AG04450 (cell line): ENCODE measurements around the gene GSG1L. TPM values are rescaled to one million over a fixed set of nuclear protein-coding genes. Genes with fewer than 3 reads are reported as not detected.

Experiments
- CTCF ChIA-PET: fragments of 300-600, 350-600 bp; formaldehyde crosslinking; extraction: SDS; loops from one replicate; lab custom pipeline; 2022; ENCODE audit warnings: antibody characterized with exemption, inconsistent platforms; lab: Charles Lee
- POLR2A ChIA-PET: fragments of 350-600 bp; formaldehyde crosslinking; extraction: SDS; loops from one replicate; lab custom pipeline; 2021; ENCODE audit warnings: antibody characterized with exemption, inconsistent platforms; lab: Yijun Ruan, JAX
- DNase-seq: peaks from one replicate; pipeline ENCODE4 v3.0.0-alpha.2; 2011; ENCODE audit warnings: low read depth, low spot score
- H3K27ac ChIP-seq: one replicate; pipeline ENCODE4 v1.5.1; 2012; ENCODE audit warnings: low read depth, low read length, control low read depth
- H3K27me3 ChIP-seq: one replicate; pipeline ENCODE4 v1.6.0; 2012; ENCODE audit warnings: low read length; ENCODE audit not compliant: control insufficient read depth, insufficient read depth
- H3K4me3 ChIP-seq: 2 replicates; pipeline ENCODE4 v1.5.1; 2011; ENCODE audit warnings: mild to moderate bottlenecking, low read depth, low read length, control low read depth
- H3K9me3 ChIP-seq: 2 replicates; pipeline ENCODE4 v1.5.1; 2012; ENCODE audit warnings: low read length; ENCODE audit not compliant: control insufficient read depth, insufficient read depth
- CTCF ChIP-seq: IDR thresholded peaks from 2 replicates; pipeline ENCODE4 v1.5.1; 2011; ENCODE audit warnings: low read depth, low read length, control low read depth, inconsistent platforms
- polyA plus RNA-seq: library from polyadenylated mRNA; depleted of rRNA; stranded (reverse); fragments of >200 nt; gene quantifications from 2 replicates; pipeline ENCODE4 v1.2.3, GENCODE V29; 2011

GSG1L gene
- polyA plus RNA-seq, 1 experiment: not detected

DNA sequence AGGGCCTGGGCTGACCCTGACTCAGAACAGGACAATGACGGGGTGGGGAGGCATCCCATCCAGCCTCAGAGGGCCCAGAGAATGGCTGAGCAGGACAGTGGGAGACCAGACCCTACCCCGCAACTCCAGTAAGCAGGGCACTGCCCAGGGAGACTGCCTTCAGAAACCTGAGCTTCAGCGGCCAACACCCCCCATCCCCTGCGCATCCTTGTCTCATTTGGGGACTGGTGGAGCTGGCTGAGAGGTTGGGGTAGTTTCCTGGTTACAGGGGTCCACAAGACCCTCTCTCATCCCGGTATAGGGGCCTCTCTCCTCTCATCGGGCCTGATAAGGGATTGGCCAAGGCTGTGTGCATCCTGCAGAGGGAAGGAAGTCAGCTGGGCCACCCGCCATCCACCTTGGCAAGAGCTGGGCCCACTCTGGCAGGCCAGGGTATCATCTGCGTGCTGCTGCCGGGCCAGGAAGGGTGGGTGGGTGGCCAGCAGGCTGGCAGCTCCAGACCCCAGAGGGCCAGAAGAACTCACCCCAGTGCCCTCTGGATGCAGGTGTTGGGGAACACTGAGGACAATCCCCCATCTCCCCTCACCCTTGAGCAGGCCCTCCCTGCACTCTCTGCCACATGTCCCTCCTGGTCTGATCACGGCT, 284.5 kb downstream of the GSG1L start:
- H3K4me3 ChIP-seq: no peak overlapping the region
- ChIA-PET POLR2A (no interaction called here), CTCF (interaction anchor here (0.6 to 2.3 kb wide), 18 partner anchors 7 to 439 kb away, joined by 3 to 69 read pairs (median 4); no protein-coding TSS in a partner anchor)
- DNase-seq: no peak
- H3K27ac ChIP-seq: no peak overlapping the region
- TF ChIP-seq CTCF: no peak
- H3K9me3 ChIP-seq: no peaks in the 10 kb centered on the region
- H3K27me3 ChIP-seq: no peaks in the 10 kb centered on the region

DNA sequence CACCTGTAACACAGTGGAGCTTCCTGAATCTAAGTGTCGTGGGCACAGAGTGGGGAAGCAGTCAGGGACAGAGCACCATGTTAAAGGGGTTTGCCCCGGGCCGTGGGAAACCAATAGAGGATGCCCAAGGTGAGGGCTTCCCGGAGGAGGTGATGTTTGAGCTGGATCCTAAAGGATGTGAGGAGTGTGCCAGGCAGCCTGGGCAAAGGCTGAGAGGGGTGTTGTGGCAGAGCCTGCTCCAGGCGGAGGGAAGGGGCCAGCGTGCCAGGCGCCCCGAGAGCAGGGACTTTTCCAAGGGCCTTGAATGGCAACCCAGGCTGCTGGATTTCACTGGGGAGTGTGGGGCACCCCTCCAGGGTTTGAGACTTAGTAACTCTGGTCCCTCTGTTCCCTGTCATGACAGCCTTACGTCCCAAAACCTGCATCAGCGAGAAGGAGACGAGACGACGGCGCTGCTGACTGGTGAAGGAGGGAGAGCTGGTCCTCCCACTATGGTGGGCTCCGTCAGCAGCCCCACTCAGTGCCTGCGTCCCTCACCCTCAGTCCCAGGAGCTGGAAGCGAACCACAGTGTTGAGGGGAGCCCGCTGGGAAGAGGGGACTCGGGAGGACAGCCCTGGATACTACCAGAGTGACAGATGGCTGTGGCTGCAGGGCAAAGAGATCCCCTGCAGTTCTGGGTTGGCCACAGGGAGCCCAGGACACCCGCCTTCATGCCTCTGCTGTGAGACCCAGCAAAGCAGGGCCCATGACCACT, 285.2 kb downstream of the GSG1L start:
- CTCF ChIA-PET: interaction anchor here (2.3 kb wide), 1 partner anchor 293 kb away, joined by 69 read pairs; no protein-coding TSS in a partner anchor
- POLR2A ChIA-PET: no interaction called here
- no peak overlapping the region for H3K27ac ChIP-seq
- no peak overlapping the region for H3K4me3 ChIP-seq
- H3K27me3 ChIP-seq: no peaks in the 10 kb centered on the region
- TF ChIP-seq CTCF: no peak
- H3K9me3 ChIP-seq: no peaks in the 10 kb centered on the region
- no peak for DNase-seq

DNA sequence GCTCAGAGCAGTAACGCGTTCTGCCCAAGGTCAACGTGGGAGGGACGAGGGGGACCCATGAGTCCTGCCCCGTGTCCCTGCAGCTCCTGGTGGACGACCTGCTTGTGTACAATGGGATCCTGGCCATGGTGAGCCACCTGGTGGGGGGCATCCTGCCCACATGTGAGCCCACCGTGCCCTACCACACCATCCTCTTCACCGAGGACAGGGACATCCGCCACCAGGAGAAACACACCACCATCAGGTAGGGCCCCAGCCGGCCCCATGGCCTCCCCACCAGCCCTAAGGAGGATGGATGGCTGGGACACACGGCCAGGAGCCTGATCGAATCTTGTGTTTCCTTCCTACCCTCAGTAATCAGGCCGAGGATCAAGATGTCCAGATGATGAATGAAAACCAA, 286.0 kb downstream of the GSG1L start:
- no peak for TF ChIP-seq CTCF
- ChIA-PET POLR2A (no interaction called here), CTCF (no interaction called here)
- Histone ChIP-seq H3K9me3 (no peaks in the 10 kb centered on the region), H3K27ac (no peak overlapping the region), H3K27me3 (no peaks in the 10 kb centered on the region), H3K4me3 (no peak overlapping the region)
- no peak for DNase-seq

DNA sequence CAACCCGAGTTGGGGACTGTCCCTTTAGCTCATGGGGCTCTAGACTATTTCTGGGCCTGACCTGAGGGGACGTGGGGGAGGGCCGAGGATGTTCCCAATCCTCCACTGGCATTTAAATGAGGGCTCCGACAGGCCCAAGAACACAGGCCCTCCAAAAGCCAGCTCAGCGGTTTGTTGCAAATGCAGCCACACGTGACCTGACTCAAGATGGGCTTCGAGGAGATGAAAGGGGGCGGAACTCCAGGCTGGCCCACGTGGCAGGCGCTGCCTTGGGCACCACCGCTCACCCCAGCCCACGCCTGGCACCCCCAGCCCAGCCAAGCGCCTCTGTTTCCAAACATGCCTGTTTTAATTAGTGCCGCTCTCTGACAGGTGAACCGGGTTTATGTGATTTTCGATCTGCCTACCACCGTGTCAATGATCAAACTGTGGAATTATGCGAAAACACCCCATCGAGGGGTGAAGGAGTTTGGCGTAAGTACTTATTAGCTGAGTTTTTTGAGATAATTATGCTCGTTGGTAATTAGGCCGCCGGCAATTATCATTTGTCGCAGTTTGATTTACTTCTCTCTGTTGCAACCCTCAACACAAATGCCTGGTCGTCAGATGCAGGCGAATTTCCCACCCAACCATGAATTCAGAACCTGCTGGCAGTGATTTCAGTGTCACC, 286.8 kb downstream of the GSG1L start:
- Histone ChIP-seq H3K4me3 (no peak overlapping the region), H3K27me3 (no peaks in the 10 kb centered on the region), H3K9me3 (no peaks in the 10 kb centered on the region), H3K27ac (no peak overlapping the region)
- ChIA-PET POLR2A (no interaction called here), CTCF (no interaction called here)
- DNase-seq: no peak
- TF ChIP-seq CTCF: no peak
